ENCODE data around the gene CALY.

The CALY gene

GRCh38 chr10:133303206-133303605, 33.5 kb downstream of the CALY start:
- intact Hi-C loops (cut with DNase I; ENCODE audit: low total_unique reads) = no loop called here
- Histone ChIP-seq H3K4me3 (no peak overlapping the region), H3K36me3 (peaks cover 37 to 56% (median 47%) of the 10 kb centered on the region in 3 donors), H3K4me1 (peaks cover 0 to 41% (median 22%) of the 10 kb centered on the region in 4 donors), H3K27ac (no peak overlapping the region), H3K9me3 (no peaks in the 10 kb centered on the region), H3K27me3 (no peaks in the 10 kb centered on the region)
- no peak for TF ChIP-seq CTCF (IDR thresholded peaks at IDR 0.05)
- DNase-seq = no peak

GRCh38 chr10:133302230-133302629, 34.5 kb downstream of the CALY start:
- intact Hi-C loops (cut with DNase I; ENCODE audit: low total_unique reads) = no loop called here
- no peaks in the 10 kb centered on the region for H3K9me3 ChIP-seq
- H3K27ac ChIP-seq = no peak overlapping the region
- peaks cover 47 to 66% (median 57%) of the 10 kb centered on the region in 3 donors for H3K36me3 ChIP-seq
- no peak for DNase-seq
- no peak for TF ChIP-seq CTCF (IDR thresholded peaks at IDR 0.05)
- peaks cover 0 to 32% (median 15%) of the 10 kb centered on the region in 4 donors for H3K4me1 ChIP-seq
- no peak overlapping the region for H3K4me3 ChIP-seq
- no peaks in the 10 kb centered on the region for H3K27me3 ChIP-seq

- Histone ChIP-seq H3K27ac (no peak overlapping the region), H3K36me3 (peaks cover 69 to 91% (median 82%) of the 10 kb centered on the region in 3 donors), H3K4me3 (no peak overlapping the region), H3K27me3 (no peaks in the 10 kb centered on the region), H3K9me3 (no peaks in the 10 kb centered on the region), H3K4me1 (peaks cover 0 to 13% (median 4%) of the 10 kb centered on the region in 4 donors)
- DNase-seq = no peak
- no peak for TF ChIP-seq CTCF (IDR thresholded peaks at IDR 0.05)
- intact Hi-C loops (cut with DNase I; ENCODE audit: low total_unique reads) = no loop called here
These were observed 37.0 kb downstream of the CALY start for GRCh38 chr10:133299738-133300137.

- Histone ChIP-seq H3K9me3 (no peaks in the 10 kb centered on the region), H3K36me3 (peaks cover 74 to 96% (median 87%) of the 10 kb centered on the region in 3 donors), H3K4me1 (peaks cover 0 to 13% (median 2%) of the 10 kb centered on the region in 4 donors), H3K27ac (no peak overlapping the region), H3K4me3 (no peak overlapping the region), H3K27me3 (no peaks in the 10 kb centered on the region)
- no peak for TF ChIP-seq CTCF (IDR thresholded peaks at IDR 0.05)
- intact Hi-C loops (cut with DNase I; ENCODE audit: low total_unique reads) = no loop called here
- no peak for DNase-seq
These were observed 37.5 kb downstream of the CALY start for GRCh38 chr10:133299224-133299623.

GRCh38 chr10:133298466-133298865, 38.2 kb downstream of the CALY start:
- no peak overlapping the region for H3K27ac ChIP-seq
- H3K36me3 ChIP-seq = peaks cover 82 to 98% (median 95%) of the 10 kb centered on the region in 3 donors

More at GRCh38 chr10:133298466-133298865, 38.2 kb downstream of the CALY start:
- intact Hi-C loops (cut with DNase I; ENCODE audit: low total_unique reads) = no loop called here
- TF ChIP-seq CTCF (IDR thresholded peaks at IDR 0.05) = no peak
- no peak overlapping the region for H3K4me3 ChIP-seq
- no peaks in the 10 kb centered on the region for H3K27me3 ChIP-seq
- no peaks in the 10 kb centered on the region for H3K9me3 ChIP-seq
- DNase-seq = no peak
- H3K4me1 ChIP-seq = peaks cover 0 to 5% (median 0%) of the 10 kb centered on the region in 4 donors
